GM12873 (cell line): Measurements from ENCODE around the gene TEX14.

ENCODE experiments used
- CTCF ChIP-seq: IDR thresholded peaks from 2 replicates; pipeline ENCODE4 v1.5.1; 2012; ENCODE audit warnings: low read depth, mild to moderate bottlenecking, moderate library complexity, low read length, control low read depth; ENCODE audit not compliant: insufficient read depth; ENCODE audit errors: missing control alignments

Gene TEX14

GRCh38 chr17:58669853-58670252 is 22.0 kb downstream of the TEX14 start:
- no peak for TF ChIP-seq CTCF

- no peak for TF ChIP-seq CTCF
Measured at GRCh38 chr17:58668598-58668935, 23.3 kb downstream of the TEX14 start.

GRCh38 chr17:58667934-58668597 is 23.8 kb downstream of the TEX14 start:
- TF ChIP-seq CTCF = no peak

GRCh38 chr17:58666858-58667267 is 25.0 kb downstream of the TEX14 start:
- TF ChIP-seq CTCF = no peak

GRCh38 chr17:58665946-58666857 is 25.6 kb downstream of the TEX14 start:
- TF ChIP-seq CTCF = no peak

GRCh38 chr17:58664302-58664701 is 27.5 kb downstream of the TEX14 start:
- TF ChIP-seq CTCF = no peak

- TF ChIP-seq CTCF = no peak
Measured at GRCh38 chr17:58661499-58661898, 30.3 kb downstream of the TEX14 start.
